ENCODE results near the gene ZC3H10. TPM values are rescaled to one million over a fixed set of nuclear protein-coding genes. Genes with fewer than 3 reads are reported as not detected.

Gene ZC3H10
- total RNA-seq, 4 donors from 2014 or later = 3.1 to 9.1 (median 3.7) TPM

DNA sequence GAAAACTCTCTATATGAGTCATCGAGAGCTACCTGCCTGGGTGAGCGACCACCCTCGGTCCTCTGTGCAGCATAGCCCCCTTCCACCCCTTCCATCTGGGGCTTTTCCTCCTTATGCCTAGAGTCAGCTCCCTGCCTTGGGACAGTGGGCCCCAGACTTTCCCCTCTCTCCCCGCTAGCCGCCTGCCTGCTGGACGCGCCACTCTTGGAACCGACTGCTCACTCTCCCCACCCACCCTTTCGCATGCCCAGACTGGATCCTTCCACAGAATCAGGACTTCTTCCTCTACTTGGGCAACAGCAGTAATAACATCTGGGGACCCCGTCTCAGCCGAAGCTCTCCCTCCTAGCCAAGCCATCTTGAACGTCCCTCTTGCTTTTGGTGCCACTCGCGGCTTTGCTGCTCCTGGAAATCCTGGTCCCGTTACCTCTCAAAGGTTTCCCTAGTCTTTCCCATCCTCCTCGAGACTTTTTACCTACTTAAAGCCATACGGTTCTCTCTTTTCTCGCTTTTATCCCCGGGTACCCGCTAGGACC, 10.7 kb downstream of the ZC3H10 start:
- Histone ChIP-seq H3K4me1 (peaks cover 44 to 46% of the 10 kb centered on the region in 2 donors), H3K27me3 (no peaks in the 10 kb centered on the region), H3K9me3 (no peaks in the 10 kb centered on the region), H3K27ac (peak overlapping the region; percentile 92 to 99 (median 98)), H3K4me3 (peak overlapping the region; percentile 71 to 95 (median 88)), H3K36me3 (peaks cover 0 to 35% of the 10 kb centered on the region in 2 donors)
- no peak for TF ChIP-seq POLR2A (IDR thresholded peaks at IDR 0.05)
- TF ChIP-seq, protein P1, sequence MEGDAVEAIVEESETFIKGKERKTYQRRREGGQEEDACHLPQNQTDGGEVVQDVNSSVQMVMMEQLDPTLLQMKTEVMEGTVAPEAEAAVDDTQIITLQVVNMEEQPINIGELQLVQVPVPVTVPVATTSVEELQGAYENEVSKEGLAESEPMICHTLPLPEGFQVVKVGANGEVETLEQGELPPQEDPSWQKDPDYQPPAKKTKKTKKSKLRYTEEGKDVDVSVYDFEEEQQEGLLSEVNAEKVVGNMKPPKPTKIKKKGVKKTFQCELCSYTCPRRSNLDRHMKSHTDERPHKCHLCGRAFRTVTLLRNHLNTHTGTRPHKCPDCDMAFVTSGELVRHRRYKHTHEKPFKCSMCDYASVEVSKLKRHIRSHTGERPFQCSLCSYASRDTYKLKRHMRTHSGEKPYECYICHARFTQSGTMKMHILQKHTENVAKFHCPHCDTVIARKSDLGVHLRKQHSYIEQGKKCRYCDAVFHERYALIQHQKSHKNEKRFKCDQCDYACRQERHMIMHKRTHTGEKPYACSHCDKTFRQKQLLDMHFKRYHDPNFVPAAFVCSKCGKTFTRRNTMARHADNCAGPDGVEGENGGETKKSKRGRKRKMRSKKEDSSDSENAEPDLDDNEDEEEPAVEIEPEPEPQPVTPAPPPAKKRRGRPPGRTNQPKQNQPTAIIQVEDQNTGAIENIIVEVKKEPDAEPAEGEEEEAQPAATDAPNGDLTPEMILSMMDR (IDR thresholded peaks at IDR 0.05 in 4 of 5, conservative IDR thresholded peaks at IDR 0.05 in 1 of 5) = no peak
- in situ Hi-C loops (cut with MboI; ENCODE audit: low sequenced_read_pairs in 4 of 4) = loop anchor here in 3 of 4 donors (5.0 to 10.0 kb wide), 2 partner anchors 56 to 59 kb away; partner anchors contain the start of gene SMARCC2 (in 3 of the 3)
- intact Hi-C loops (cut with DNase I; ENCODE audit: low total_unique reads) = loop anchor here (1.0 kb wide), 1 partner anchor 24 kb away; the partner anchor contains the start of gene MYL6B
- DNase-seq (peak in 1 of 2 donors; percentile 39), ATAC-seq (peak; percentile 7 to 8)

DNA sequence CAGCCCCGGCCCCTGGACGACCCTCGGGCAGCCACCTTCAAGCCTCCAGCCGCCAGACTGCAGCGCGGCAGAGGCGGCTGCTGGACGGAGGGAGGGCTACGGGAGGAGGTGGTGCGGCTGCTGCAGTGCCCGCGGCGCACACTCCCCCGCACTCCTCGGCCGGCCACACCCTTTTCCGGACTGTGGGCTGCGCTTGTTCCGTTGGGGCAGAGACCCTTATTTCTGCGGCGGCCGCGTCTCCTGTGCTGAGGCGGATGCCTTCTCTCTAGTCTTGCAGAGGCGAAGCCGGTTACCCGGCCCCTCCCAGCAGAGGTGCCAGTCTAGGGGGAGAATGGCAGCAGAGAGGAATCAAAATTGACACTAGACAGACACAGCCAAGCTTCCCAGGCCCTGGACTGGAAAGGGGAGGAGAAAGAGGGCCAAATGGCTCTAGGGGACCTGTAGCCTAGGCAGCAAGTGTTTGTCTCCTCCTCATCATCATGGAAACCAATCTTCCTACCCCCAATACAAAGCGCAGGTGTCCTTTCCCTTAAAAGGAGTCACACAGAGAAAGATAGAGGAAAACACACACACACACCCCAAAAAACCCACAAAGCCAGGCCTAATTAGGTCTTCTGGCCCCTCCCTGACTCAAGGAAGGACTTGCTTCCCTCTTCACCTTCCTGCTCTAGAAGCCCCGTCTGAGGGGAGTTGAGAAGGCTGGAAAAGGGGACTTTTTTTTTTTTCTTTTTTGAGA, 11.3 kb downstream of the ZC3H10 start:
- TF ChIP-seq, protein P1 (IDR thresholded peaks at IDR 0.05 in 4 of 5, conservative IDR thresholded peaks at IDR 0.05 in 1 of 5) = no peak
- TF ChIP-seq POLR2A (IDR thresholded peaks at IDR 0.05) = peak in 1 of 2 donors; percentile 57
- peaks cover 0 to 41% of the 10 kb centered on the region in 2 donors for H3K36me3 ChIP-seq
- peaks cover 41 to 42% of the 10 kb centered on the region in 2 donors for H3K4me1 ChIP-seq
- H3K9me3 ChIP-seq = no peaks in the 10 kb centered on the region
- DNase-seq (peak; percentile 28 to 57), ATAC-seq (peak; percentile 8 to 12)
- peak overlapping the region; percentile 92 to 99 (median 98) for H3K27ac ChIP-seq
- intact Hi-C loops (cut with DNase I; ENCODE audit: low total_unique reads) (no loop called here), in situ Hi-C loops (cut with MboI; ENCODE audit: low sequenced_read_pairs in 4 of 4) (loop anchor here in 3 of 4 donors (5.0 to 10.0 kb wide), 2 partner anchors 55 to 58 kb away; partner anchors contain the start of gene SMARCC2 (in 3 of the 3))
- H3K4me3 ChIP-seq = peak overlapping the region; percentile 71 to 95 (median 88)
- no peaks in the 10 kb centered on the region for H3K27me3 ChIP-seq

DNA sequence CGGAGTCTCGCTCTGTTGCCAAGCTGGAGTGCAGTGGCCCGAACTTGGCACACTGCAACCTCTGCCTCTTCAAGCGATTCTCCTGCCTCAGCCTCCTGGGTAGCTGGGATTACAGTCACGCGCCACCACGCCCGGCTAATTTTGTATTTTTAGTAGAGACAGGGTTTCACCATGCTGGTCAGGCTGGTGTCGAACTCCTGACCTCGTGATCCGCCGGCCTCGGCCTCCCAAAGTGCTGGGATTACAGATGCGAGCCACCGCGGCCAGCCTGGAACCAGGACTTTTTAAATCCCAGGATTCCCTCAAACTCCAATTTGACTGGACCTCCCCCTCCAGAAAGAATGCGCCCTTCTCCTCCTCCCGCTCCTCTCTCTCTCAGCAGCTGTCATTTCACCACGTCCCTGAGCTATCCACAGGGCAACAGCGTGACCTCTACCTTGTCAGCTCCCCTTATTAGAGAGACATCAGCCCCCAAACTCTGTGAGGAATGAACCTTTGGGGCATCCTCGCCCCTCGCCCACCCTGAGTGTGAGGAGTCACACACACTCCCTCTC, 12.0 kb downstream of the ZC3H10 start:
- intact Hi-C loops (cut with DNase I; ENCODE audit: low total_unique reads) (no loop called here), in situ Hi-C loops (cut with MboI; ENCODE audit: low sequenced_read_pairs in 4 of 4) (loop anchor here in 3 of 4 donors (5.0 to 10.0 kb wide), 2 partner anchors 55 to 57 kb away; partner anchors contain the start of gene SMARCC2 (in 3 of the 3))
- Histone ChIP-seq H3K27me3 (no peaks in the 10 kb centered on the region), H3K4me3 (peak overlapping the region; percentile 71 to 95 (median 88)), H3K36me3 (peaks cover 0 to 48% of the 10 kb centered on the region in 2 donors), H3K9me3 (no peaks in the 10 kb centered on the region), H3K27ac (peak overlapping the region; percentile 92 to 99 (median 98)), H3K4me1 (peaks cover 36 to 38% of the 10 kb centered on the region in 2 donors)
- no peak for ATAC-seq
- TF ChIP-seq POLR2A (IDR thresholded peaks at IDR 0.05) = peak; percentile 40 to 75
- TF ChIP-seq, protein P1 (IDR thresholded peaks at IDR 0.05 in 4 of 5, conservative IDR thresholded peaks at IDR 0.05 in 1 of 5) = no peak
- DNase-seq = peak; percentile 44 to 68

GRCh38 chr12:56130876-56131275, 12.8 kb downstream of the ZC3H10 start:
- no peak for ATAC-seq
- no peaks in the 10 kb centered on the region for H3K27me3 ChIP-seq
- in situ Hi-C loops (cut with MboI; ENCODE audit: low sequenced_read_pairs in 4 of 4) = no loop called here
- H3K27ac ChIP-seq = peak overlapping the region; percentile 92 to 99 (median 98)
- no peak for DNase-seq
- no peaks in the 10 kb centered on the region for H3K9me3 ChIP-seq
- peaks cover 0 to 56% of the 10 kb centered on the region in 2 donors for H3K36me3 ChIP-seq
- peaks cover 29 to 30% of the 10 kb centered on the region in 2 donors for H3K4me1 ChIP-seq
- TF ChIP-seq, protein P1 (IDR thresholded peaks at IDR 0.05 in 4 of 5, conservative IDR thresholded peaks at IDR 0.05 in 1 of 5) = no peak
- no peak for TF ChIP-seq POLR2A (IDR thresholded peaks at IDR 0.05)
- no peak overlapping the region for H3K4me3 ChIP-seq
- intact Hi-C loops (cut with DNase I; ENCODE audit: low total_unique reads) = no loop called here
